Activated CD8-positive, alpha-beta T cell treated with anti-CD3 and anti-CD28 coated beads for 36 hours (primary cell): ENCODE data around the gene VAMP1. TPM values are rescaled to one million over a fixed set of nuclear protein-coding genes. Genes with fewer than 3 reads are reported as not detected.

Source experiments
- ATAC-seq: fragments of 200-7000 bp; cut with Tn5 transposase; one replicate; pipeline ENCODE4 v1.10.0; 2021; ENCODE audit warnings: mild to moderate bottlenecking, moderate library complexity
- CTCF ChIA-PET: fragments of 350-600 bp; sonication (Branson Sonifier 250); formaldehyde crosslinking; loops from one replicate; lab custom pipeline; 2021; ENCODE audit warnings: antibody characterized with exemption; lab: Charles Lee
- POLR2A ChIA-PET: fragments of 350-600 bp; sonication (Branson Sonifier 250); formaldehyde crosslinking; loops from one replicate; lab custom pipeline; 2021; ENCODE audit warnings: antibody characterized with exemption; lab: Charles Lee
- DNase-seq: peaks from one replicate; pipeline ENCODE4 v3.0.0-alpha.2; 2020
- H3K27ac Mint-ChIP-seq: one replicate; pipeline ENCODE4 v1.8.0; 2021; ENCODE audit warnings: mild to moderate bottlenecking, mixed read lengths
- H3K27me3 Mint-ChIP-seq: one replicate; pipeline ENCODE4 v1.8.0; 2021; ENCODE audit warnings: mixed read lengths
- H3K36me3 Mint-ChIP-seq: one replicate; pipeline ENCODE4 v1.8.0; 2021; ENCODE audit warnings: low read depth, mixed read lengths
- H3K4me1 Mint-ChIP-seq: one replicate; pipeline ENCODE4 v1.8.0; 2021; ENCODE audit warnings: low read depth, mixed read lengths
- H3K4me3 Mint-ChIP-seq: one replicate; pipeline ENCODE4 v1.8.0; 2021; ENCODE audit warnings: mild to moderate bottlenecking, moderate library complexity, mixed read lengths
- H3K9me3 Mint-ChIP-seq: one replicate; pipeline ENCODE4 v1.8.0; 2021; ENCODE audit warnings: mixed read lengths
- intact Hi-C: fragments of 100-400 bp; cut with micrococcal nuclease; formaldehyde crosslinking; loops from one replicate; pipeline ENCODE4 v1.10.0; 2022
- total RNA-seq, 2 experiments: library from RNA; stranded (reverse); gene quantifications; one replicate each; pipeline ENCODE4 v1.2.3, GENCODE V29; 2021
- TF ChIP-seq, protein P1 (sequence below): fragments of 200-600 bp; IDR thresholded peaks from one replicate; pipeline ENCODE4 v1.8.0; 2022; ENCODE audit warnings: antibody characterized with exemption, mild to moderate bottlenecking

Gene VAMP1
- total RNA-seq, 2 experiments from 2014 or later: 50.0 to 51.2 TPM

DNA sequence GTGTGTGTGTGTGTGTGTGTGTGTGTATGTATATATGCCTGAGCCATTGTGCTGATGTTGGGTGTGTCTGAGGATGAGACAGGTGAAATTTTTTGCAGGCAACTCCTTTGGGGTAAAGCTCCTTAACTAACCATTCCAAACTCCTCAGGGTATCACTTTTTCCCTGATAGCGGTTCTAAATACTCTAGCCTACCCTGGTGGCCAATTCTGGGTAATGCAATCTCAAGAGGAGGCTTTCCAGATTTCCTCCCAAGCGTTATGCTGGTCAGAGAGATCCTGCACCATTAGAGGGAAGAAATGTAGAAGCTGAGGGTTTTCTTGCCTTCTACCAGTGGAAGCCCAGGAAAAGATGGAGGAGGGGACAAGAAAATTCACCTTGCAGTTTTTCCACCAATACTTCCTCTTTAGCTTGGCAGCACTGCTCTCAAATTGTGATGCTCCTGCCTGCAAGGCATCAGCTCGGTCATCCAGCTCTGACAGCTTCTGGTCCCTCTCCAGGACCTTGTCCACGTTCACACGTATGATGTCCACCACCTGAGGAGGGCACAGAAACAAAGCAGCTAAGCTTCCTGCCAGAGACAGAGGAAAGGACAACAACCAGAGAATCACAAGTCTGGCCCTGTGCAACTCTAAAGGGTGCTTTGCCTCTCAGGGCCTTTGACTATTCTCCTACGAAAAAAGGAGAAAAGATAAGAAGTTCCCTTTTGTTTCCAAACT is 4.9 kb downstream of the VAMP1 start:
- Mint-ChIP-seq H3K27me3 (no peaks in the 10 kb centered on the region), H3K4me1 (peaks cover 78% of the 10 kb centered on the region), H3K4me3 (peak overlapping the region; percentile 89), H3K27ac (peak overlapping the region; percentile 88), H3K36me3 (peaks cover 93% of the 10 kb centered on the region), H3K9me3 (no peaks in the 10 kb centered on the region)
- intact Hi-C loops: loop anchor here (1.0 to 10.0 kb wide), 2 partner anchors 42 to 131 kb away; no protein-coding TSS in a partner anchor
- CTCF ChIA-PET: interaction anchor here (0.6 to 7.5 kb wide), 39 partner anchors 9 to 386 kb away, joined by 3 to 145 read pairs (median 5); partner anchors contain the start of genes CD27, GAPDH, MRPL51 and TAPBPL
- peak; percentile 56 for DNase-seq
- no peak for ATAC-seq
- POLR2A ChIA-PET: interaction anchor here (0.7 to 2.2 kb wide), 21 partner anchors 9 to 148 kb away, joined by 3 to 33 read pairs (median 4); partner anchors contain the start of genes GAPDH, MRPL51 and TAPBPL
- TF ChIP-seq, protein P1, sequence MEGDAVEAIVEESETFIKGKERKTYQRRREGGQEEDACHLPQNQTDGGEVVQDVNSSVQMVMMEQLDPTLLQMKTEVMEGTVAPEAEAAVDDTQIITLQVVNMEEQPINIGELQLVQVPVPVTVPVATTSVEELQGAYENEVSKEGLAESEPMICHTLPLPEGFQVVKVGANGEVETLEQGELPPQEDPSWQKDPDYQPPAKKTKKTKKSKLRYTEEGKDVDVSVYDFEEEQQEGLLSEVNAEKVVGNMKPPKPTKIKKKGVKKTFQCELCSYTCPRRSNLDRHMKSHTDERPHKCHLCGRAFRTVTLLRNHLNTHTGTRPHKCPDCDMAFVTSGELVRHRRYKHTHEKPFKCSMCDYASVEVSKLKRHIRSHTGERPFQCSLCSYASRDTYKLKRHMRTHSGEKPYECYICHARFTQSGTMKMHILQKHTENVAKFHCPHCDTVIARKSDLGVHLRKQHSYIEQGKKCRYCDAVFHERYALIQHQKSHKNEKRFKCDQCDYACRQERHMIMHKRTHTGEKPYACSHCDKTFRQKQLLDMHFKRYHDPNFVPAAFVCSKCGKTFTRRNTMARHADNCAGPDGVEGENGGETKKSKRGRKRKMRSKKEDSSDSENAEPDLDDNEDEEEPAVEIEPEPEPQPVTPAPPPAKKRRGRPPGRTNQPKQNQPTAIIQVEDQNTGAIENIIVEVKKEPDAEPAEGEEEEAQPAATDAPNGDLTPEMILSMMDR: peak; percentile 92

DNA sequence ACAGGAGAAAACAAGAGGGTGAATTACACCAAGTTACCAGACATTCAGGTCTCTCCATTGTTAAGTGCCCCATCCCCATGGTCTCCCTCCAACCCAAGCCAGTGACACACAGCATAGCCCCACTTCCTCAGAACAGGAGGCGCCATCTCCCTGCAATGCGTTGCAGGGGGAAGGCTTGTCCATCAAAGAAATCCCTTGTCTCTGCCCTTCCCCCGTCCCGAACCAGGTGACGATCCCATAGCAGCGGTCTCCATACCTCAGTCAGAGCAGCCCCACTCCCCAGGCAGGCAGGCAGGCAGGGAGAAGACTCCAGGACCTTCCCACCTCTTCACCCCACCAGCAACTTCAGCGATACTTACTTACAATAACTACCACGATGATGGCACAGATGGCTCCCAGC is 5.9 kb downstream of the VAMP1 start:
- ChIA-PET CTCF (interaction anchor here (0.8 to 7.5 kb wide), 21 partner anchors 12 to 141 kb away, joined by 3 to 145 read pairs (median 10); partner anchors contain the start of genes CD27, MRPL51 and TAPBPL), POLR2A (interaction anchor here (1.2 to 6.5 kb wide), 10 partner anchors 13 to 41 kb away, joined by 3 to 110 read pairs (median 17); partner anchors contain the start of genes MRPL51 and TAPBPL)
- intact Hi-C loops: loop anchor here (10.0 kb wide), 1 partner anchor 130 kb away; no protein-coding TSS in a partner anchor
- H3K4me1 Mint-ChIP-seq: peaks cover 83% of the 10 kb centered on the region
- H3K4me3 Mint-ChIP-seq: peak overlapping the region; percentile 76
- DNase-seq (no peak), ATAC-seq (no peak)
- TF ChIP-seq, protein P1: no peak
- peak overlapping the region; percentile 97 for H3K27ac Mint-ChIP-seq
- no peaks in the 10 kb centered on the region for H3K9me3 Mint-ChIP-seq
- H3K36me3 Mint-ChIP-seq: peaks cover 96% of the 10 kb centered on the region
- no peaks in the 10 kb centered on the region for H3K27me3 Mint-ChIP-seq

DNA sequence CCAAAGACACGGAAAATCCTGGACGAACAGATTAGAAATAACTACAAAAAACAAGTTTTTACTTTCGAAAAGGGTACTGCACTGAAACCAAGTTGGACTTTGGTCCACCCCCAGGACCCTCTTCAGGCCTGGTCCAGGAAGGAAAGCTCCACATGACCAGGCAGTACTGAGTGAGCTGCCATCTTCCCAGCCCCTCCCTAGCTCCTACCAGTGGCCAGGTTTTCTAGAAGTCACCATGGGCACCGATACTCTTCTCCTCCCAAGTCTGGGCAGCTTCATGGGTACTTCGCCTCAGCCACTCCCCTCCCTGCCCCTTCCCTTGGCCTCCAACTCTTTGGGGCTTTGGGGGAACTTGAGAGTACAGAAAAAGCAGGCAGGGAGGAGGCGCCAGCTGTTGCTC is 6.6 kb downstream of the VAMP1 start:
- no peak for DNase-seq
- H3K4me3 Mint-ChIP-seq: peak overlapping the region; percentile 76
- ChIA-PET CTCF (interaction anchor here (0.9 to 7.5 kb wide), 8 partner anchors 12 to 141 kb away, joined by 3 to 101 read pairs (median 6); partner anchors contain the start of gene TAPBPL), POLR2A (interaction anchor here (0.6 to 14.3 kb wide), 10 partner anchors 9 to 97 kb away, joined by 3 to 267 read pairs (median 4); partner anchors contain the start of genes CD27, GAPDH and TAPBPL)
- no peaks in the 10 kb centered on the region for H3K9me3 Mint-ChIP-seq
- TF ChIP-seq, protein P1: no peak
- peaks cover 96% of the 10 kb centered on the region for H3K36me3 Mint-ChIP-seq
- peaks cover 88% of the 10 kb centered on the region for H3K4me1 Mint-ChIP-seq
- no peaks in the 10 kb centered on the region for H3K27me3 Mint-ChIP-seq
- intact Hi-C loops: loop anchor here (2.0 to 10.0 kb wide), 2 partner anchors 37 to 129 kb away; no protein-coding TSS in a partner anchor
- H3K27ac Mint-ChIP-seq: peak overlapping the region; percentile 97
- no peak for ATAC-seq

DNA sequence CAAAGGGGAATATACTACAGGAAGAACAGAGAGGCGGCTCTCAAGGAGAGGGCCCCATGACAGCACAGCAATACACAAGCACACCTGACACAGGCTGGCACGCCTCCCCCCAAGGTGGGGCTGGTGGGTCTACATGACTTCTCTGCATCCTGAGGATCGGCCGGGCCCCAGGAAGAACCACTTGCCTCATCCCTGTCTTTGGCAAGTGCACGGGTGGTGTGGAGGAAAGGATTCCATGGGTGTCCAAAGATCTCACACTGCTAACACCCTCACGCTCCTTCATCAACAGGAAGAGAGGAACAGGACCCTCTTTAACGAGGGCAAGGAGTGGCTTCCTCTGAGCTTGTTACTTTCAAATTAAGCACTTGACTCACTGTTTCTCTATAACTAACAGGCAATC is 7.3 kb downstream of the VAMP1 start:
- POLR2A ChIA-PET: interaction anchor here (0.6 to 14.3 kb wide), 12 partner anchors 8 to 127 kb away, joined by 3 to 267 read pairs (median 4); partner anchors contain the start of genes CD27, GAPDH and TAPBPL
- peaks cover 96% of the 10 kb centered on the region for H3K36me3 Mint-ChIP-seq

More for the DNA sequence above, 7.3 kb downstream of the VAMP1 start:
- ATAC-seq (peak; percentile 14), DNase-seq (peak; percentile 57)
- intact Hi-C loops: loop anchor here (2.0 to 10.0 kb wide), 2 partner anchors 36 to 128 kb away; no protein-coding TSS in a partner anchor
- Mint-ChIP-seq H3K4me3 (peak overlapping the region; percentile 76), H3K9me3 (no peaks in the 10 kb centered on the region), H3K27ac (peak overlapping the region; percentile 97), H3K4me1 (peaks cover 89% of the 10 kb centered on the region), H3K27me3 (no peaks in the 10 kb centered on the region)
- CTCF ChIA-PET: interaction anchor here (0.9 to 7.5 kb wide), 8 partner anchors 11 to 140 kb away, joined by 3 to 101 read pairs (median 6); partner anchors contain the start of gene TAPBPL
- TF ChIP-seq, protein P1: no peak
